NCI-H1048 (cell line): ENCODE data around the gene SNAP25.

Source experiments
- DNase-seq: peaks from one replicate; lab custom pipeline; 2025; lab: John Stamatoyannopoulos, UW

SNAP25 gene

GRCh38 chr20:10304471-10305046, 85.9 kb downstream of the SNAP25 start:
- no peak for DNase-seq

- no peak for DNase-seq
Measured at GRCh38 chr20:10306440-10307358, 88.1 kb downstream of the SNAP25 start.

- no peak for DNase-seq
Measured at GRCh38 chr20:10307359-10307735, 88.7 kb downstream of the SNAP25 start.

- no peak for DNase-seq
Measured at GRCh38 chr20:10308652-10309051, 90.0 kb downstream of the SNAP25 start.

GRCh38 chr20:10309326-10309725, 90.7 kb downstream of the SNAP25 start:
- DNase-seq, result no peak

DNA sequence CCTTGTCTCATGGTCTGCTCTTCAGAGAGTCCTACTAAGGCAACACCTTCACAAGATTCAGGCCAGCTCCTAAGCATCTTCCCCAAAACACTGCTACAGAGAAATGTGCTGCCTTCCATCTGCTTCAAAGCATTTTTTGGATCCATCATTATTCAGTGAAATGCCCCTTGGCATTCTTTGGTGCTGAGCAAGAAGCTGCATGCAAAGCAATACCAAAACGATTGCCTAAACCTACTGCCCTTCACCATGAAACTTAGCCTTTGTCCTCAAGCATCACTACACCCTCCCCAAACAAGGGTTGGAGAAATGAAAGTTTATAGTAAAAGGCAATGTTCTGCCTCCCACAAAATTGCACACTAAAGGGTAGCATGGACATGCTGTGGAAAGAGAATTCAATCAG, 93.5 kb downstream of the SNAP25 start:
- no peak for DNase-seq

DNA sequence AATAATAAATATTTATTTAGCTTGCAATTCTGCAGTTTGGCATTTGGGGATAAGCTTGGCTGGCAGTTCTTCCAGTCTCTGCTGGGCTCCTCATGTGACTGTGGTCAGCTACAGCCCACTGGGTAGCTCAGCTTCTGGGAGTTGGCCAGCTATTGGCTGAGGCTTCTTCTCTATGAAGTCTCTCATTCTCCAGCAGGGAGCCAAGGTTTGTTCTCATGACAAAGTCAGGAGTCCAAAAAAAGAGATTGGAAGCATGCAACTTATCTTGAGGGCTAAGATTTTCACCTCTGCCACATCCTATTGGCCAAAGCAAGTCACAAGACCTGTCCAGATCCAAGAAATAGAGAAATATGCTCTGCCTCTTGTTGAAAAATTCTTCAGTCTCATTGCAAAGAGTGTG, 94.6 kb downstream of the SNAP25 start:
- DNase-seq, result no peak

- no peak for DNase-seq
Measured at GRCh38 chr20:10313701-10314100, 95.1 kb downstream of the SNAP25 start.

GRCh38 chr20:10314198-10314597, 95.6 kb downstream of the SNAP25 start:
- DNase-seq, result no peak

GRCh38 chr20:10315138-10315537, 96.5 kb downstream of the SNAP25 start:
- no peak for DNase-seq

- no peak for DNase-seq
Measured at GRCh38 chr20:10316582-10316981, 98.0 kb downstream of the SNAP25 start.

- DNase-seq, result no peak
Measured at GRCh38 chr20:10318291-10319024, 99.8 kb downstream of the SNAP25 start.

GRCh38 chr20:10319855-10320254, 101.2 kb downstream of the SNAP25 start:
- no peak for DNase-seq

GRCh38 chr20:10321138-10321717, 102.6 kb downstream of the SNAP25 start:
- DNase-seq, result no peak

DNA sequence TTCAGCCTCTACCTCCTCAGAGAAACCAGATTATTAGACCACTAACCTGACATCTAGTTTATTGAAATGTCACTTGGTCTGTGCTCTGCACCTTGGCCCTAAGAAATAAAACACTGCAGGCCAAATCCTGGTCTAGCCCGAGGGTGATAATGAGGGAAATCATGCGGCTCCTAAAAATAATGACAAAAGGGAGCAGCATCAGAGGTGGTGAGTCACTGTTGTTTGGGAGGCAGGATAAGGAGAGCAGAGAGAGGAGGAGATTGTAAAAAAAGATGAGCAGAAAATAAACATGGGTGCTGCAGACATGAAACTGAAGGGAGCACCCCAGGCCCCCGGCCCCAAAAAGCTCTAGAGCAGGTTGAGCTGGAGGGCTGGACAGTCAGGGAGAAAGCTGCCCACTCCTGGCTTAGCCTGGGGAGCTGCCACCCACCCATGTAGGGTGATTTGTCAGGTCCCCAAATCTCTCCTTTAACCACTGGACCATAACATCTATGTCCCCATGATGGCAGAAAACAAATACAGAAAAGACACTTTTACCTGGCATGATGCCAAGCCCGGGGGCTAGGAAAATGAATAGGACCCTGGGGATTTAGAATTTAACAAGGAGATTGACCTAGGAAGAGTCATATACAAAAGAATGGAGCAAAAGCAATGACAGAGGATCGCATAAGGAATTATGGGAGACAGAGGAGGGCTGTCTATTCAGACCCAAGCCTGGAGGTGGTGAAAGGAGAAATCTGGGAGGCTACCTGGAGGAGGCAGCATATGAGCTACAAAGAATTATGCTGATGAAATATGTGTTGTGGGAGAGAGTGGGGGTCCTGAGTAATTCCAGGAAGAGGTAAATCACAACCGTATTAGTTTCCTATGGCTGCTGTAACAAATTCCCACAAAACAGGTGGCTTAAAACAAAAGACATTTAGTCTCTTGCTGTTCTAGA, 103.7 kb downstream of the SNAP25 start:
- no peak for DNase-seq

GRCh38 chr20:10323729-10324128, 105.1 kb downstream of the SNAP25 start:
- no peak for DNase-seq

- no peak for DNase-seq
Measured at GRCh38 chr20:10324198-10324847, 105.7 kb downstream of the SNAP25 start.

DNA sequence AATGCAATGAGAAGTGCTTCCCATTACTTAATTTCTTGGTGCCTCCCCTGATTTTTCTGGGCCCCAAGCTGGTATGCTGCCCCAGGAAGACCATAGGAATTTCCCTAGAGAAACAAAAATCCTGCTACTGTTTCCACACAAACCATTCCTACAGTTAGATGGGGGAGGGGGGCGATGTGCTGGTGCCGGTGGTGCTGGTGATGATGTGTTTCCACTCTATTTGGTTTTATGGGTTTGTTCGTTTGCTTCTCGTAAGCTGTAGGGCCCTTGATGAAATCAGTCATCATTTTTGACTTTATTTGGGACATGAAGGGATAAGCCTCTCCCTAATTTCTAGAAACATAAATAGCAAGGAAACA, 110.2 kb downstream of the SNAP25 start:
- no peak for DNase-seq

GRCh38 chr20:10329387-10330005, 110.9 kb downstream of the SNAP25 start:
- DNase-seq, result no peak

- DNase-seq, result no peak
Measured at GRCh38 chr20:10330071-10330470, 111.4 kb downstream of the SNAP25 start.
